Neural progenitor cell (in vitro differentiated cells): ENCODE data around the gene PIGP.

Experiments
- CTCF ChIP-seq: fragments of 200-600 bp; sonication (generic); IDR thresholded peaks from 2 replicates; pipeline ENCODE4 v1.5.1; 2017; ENCODE audit warnings: antibody characterized with exemption, mild to moderate bottlenecking
- EZH2 ChIP-seq: fragments of 200-600 bp; sonication (generic); IDR thresholded peaks from 2 replicates; pipeline ENCODE4 v1.6.1; 2017; ENCODE audit warnings: antibody characterized with exemption, mild to moderate bottlenecking, moderate library complexity
- EZH2phosphoT487 ChIP-seq: fragments of 200-600 bp; sonication (generic); IDR thresholded peaks from 2 replicates; pipeline ENCODE4 v1.6.1; 2017; ENCODE audit warnings: antibody characterized with exemption

GRCh38 chr21:37095821-37096220, 22.9 kb upstream of the PIGP start:
- no peak for TF ChIP-seq CTCF
- TF ChIP-seq EZH2 = no peak
- peak; percentile 93 for TF ChIP-seq EZH2phosphoT487
